Colon (tissue), 2 donors: ENCODE results near the gene MGAT4B.
"Not testable (repeated sequence)": the region's sequence is repeated elsewhere in the genome, so short reads cannot be mapped to it uniquely, and the experiment has no call there.

Source experiments
- FAIRE-seq: peaks from 2 replicates; lab custom pipeline; 2012; peaks lifted over from hg19 to GRCh38; lab: Jason Lieb, UNC
- donor health status: control.
- donor health status: control.

The MGAT4B gene

GRCh38 chr5:179794575-179794974, 12.1 kb downstream of the MGAT4B start:
- no peak for FAIRE-seq

- no peak for FAIRE-seq
Observed at GRCh38 chr5:179794171-179794570, 12.5 kb downstream of the MGAT4B start.

GRCh38 chr5:179793468-179794139, 13.1 kb downstream of the MGAT4B start, which contains the start of gene LTC4S:
Gene LTC4S, plus strand, starts transcription at chr5:179793986. Its CDS starts 95 bp downstream, at chr5:179794081.
- no peak for FAIRE-seq

GRCh38 chr5:179792612-179793467, 13.8 kb downstream of the MGAT4B start:
- FAIRE-seq, result no peak

GRCh38 chr5:179791881-179792611, 14.6 kb downstream of the MGAT4B start:
- FAIRE-seq, result no peak

GRCh38 chr5:179789278-179789677, 17.4 kb downstream of the MGAT4B start:
- FAIRE-seq, result not testable (repeated sequence)

- no peak for FAIRE-seq
Observed at GRCh38 chr5:179788193-179788854, 18.3 kb downstream of the MGAT4B start.

- FAIRE-seq, result no peak
Observed at GRCh38 chr5:179786861-179787260, 19.8 kb downstream of the MGAT4B start.

GRCh38 chr5:179783128-179783527, 23.5 kb downstream of the MGAT4B start:
- no peak for FAIRE-seq

GRCh38 chr5:179781846-179782245, 24.8 kb downstream of the MGAT4B start:
- FAIRE-seq, result no peak

GRCh38 chr5:179780362-179780761, 26.3 kb downstream of the MGAT4B start:
- FAIRE-seq, result no peak

GRCh38 chr5:179779826-179780225, 26.8 kb downstream of the MGAT4B start:
- FAIRE-seq, result no peak

- no peak for FAIRE-seq
Observed at GRCh38 chr5:179778591-179778990, 28.1 kb downstream of the MGAT4B start.

- no peak for FAIRE-seq
Observed at GRCh38 chr5:179777909-179778308, 28.8 kb downstream of the MGAT4B start.

GRCh38 chr5:179777456-179777855, 29.2 kb downstream of the MGAT4B start:
- no peak for FAIRE-seq

GRCh38 chr5:179776411-179776938, 30.2 kb downstream of the MGAT4B start:
- FAIRE-seq, result no peak

GRCh38 chr5:179774442-179774841, 32.2 kb downstream of the MGAT4B start:
- no peak for FAIRE-seq

- no peak for FAIRE-seq
Observed at GRCh38 chr5:179773686-179774040, 33.0 kb downstream of the MGAT4B start.

GRCh38 chr5:179772351-179772750, 34.3 kb downstream of the MGAT4B start:
- FAIRE-seq, result no peak

GRCh38 chr5:179771311-179771895, 35.3 kb downstream of the MGAT4B start:
- FAIRE-seq, result no peak

GRCh38 chr5:179769796-179770195, 36.9 kb downstream of the MGAT4B start:
- no peak for FAIRE-seq

- no peak for FAIRE-seq
Observed at GRCh38 chr5:179769271-179769670, 37.4 kb downstream of the MGAT4B start.
